Nephron (organoid): ENCODE results near the gene ANKRD42.
A peak's percentile ranks its signal among the peaks of the same experiment; 100 is the strongest.

Experiments
- H3K27ac Mint-ChIP-seq, 3 experiments: 2 replicates each; pipeline ENCODE4 v1.8.0; 2020; ENCODE audit warnings: mixed read lengths in 3 of 3, mild to moderate bottlenecking in 2 of 3, moderate library complexity in 1 of 3
- H3K27me3 Mint-ChIP-seq: 2 replicates; pipeline ENCODE4 v1.8.0; 2021; ENCODE audit warnings: low read depth, mild to moderate bottlenecking, moderate library complexity, mixed read lengths
- H3K36me3 Mint-ChIP-seq: 2 replicates; pipeline ENCODE4 v1.8.0; 2020; ENCODE audit warnings: low read depth, mixed read lengths
- H3K4me1 Mint-ChIP-seq: 2 replicates; pipeline ENCODE4 v1.8.0; 2020; ENCODE audit warnings: mixed read lengths
- H3K4me3 Mint-ChIP-seq, 3 experiments: 2 replicates each; pipeline ENCODE4 v1.8.0; 2020; ENCODE audit warnings: mild to moderate bottlenecking in 3 of 3, mixed read lengths in 3 of 3, moderate library complexity in 2 of 3
- H3K9me3 Mint-ChIP-seq: 2 replicates; pipeline ENCODE4 v1.8.0; 2020; ENCODE audit warnings: mixed read lengths
- TF ChIP-seq, protein P1 (sequence below), 3 experiments: fragments of 200-600 bp; sonication (generic); IDR thresholded peaks; one replicate each; pipeline ENCODE4 v1.5.0; 2021; ENCODE audit warnings: antibody characterized with exemption in 3 of 3; ENCODE audit not compliant: unreplicated experiment in 3 of 3

ANKRD42 gene

DNA sequence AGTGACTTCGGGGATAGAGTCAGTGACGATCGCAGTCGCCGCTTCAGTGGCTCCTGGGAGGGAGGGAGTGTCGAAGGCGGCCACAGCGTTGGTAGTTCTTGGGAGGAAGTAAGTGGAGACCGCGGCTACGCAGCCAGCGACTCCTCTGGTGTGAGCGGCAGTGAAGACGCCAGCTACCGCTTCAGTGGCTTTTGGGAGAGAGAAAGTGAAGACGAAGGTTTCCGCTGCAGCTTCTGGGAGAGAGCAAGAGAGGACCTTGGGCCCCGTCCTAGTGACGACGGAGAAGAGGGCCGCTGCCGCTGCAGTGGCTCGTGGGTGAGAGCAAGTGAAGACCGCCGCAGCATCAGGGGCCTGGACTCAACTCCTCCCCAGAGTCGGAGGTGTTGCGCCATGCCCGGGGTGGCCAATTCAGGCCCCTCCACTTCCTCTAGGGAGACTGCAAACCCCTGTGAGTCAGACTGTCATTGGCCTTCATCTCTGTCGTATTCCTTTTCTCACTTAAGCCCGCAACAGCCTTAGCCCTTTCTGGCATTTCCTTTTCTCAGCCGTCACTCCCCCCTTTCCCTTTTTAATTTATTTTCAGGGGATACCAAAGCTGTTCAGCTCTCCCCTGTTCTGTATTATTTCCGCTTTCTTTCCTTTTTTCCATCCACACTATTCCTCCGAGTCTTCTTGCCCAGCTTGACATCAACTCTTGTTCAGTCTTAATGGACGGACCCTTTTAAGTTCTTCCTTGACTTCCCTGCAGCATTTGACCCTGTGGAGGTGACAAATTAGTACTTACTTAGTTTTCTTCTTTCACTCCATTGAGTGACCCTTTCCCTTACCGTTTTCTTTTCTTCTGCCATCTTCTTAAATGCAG lies 1.0 kb downstream of the ANKRD42 start:
- Mint-ChIP-seq H3K27me3 (no peaks in the 10 kb centered on the region), H3K4me1 (peaks cover 47% of the 10 kb centered on the region), H3K9me3 (no peaks in the 10 kb centered on the region), H3K36me3 (peaks cover 16% of the 10 kb centered on the region), H3K4me3 (peak overlapping the region; percentile 92 to 98 (median 97)), H3K27ac (peak overlapping the region; percentile 66 to 94 (median 89))
- TF ChIP-seq, protein P1, sequence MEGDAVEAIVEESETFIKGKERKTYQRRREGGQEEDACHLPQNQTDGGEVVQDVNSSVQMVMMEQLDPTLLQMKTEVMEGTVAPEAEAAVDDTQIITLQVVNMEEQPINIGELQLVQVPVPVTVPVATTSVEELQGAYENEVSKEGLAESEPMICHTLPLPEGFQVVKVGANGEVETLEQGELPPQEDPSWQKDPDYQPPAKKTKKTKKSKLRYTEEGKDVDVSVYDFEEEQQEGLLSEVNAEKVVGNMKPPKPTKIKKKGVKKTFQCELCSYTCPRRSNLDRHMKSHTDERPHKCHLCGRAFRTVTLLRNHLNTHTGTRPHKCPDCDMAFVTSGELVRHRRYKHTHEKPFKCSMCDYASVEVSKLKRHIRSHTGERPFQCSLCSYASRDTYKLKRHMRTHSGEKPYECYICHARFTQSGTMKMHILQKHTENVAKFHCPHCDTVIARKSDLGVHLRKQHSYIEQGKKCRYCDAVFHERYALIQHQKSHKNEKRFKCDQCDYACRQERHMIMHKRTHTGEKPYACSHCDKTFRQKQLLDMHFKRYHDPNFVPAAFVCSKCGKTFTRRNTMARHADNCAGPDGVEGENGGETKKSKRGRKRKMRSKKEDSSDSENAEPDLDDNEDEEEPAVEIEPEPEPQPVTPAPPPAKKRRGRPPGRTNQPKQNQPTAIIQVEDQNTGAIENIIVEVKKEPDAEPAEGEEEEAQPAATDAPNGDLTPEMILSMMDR (IDR thresholded peaks at IDR 0.05; ENCODE audit: unreplicated experiment in 3 of 3) = no peak

DNA sequence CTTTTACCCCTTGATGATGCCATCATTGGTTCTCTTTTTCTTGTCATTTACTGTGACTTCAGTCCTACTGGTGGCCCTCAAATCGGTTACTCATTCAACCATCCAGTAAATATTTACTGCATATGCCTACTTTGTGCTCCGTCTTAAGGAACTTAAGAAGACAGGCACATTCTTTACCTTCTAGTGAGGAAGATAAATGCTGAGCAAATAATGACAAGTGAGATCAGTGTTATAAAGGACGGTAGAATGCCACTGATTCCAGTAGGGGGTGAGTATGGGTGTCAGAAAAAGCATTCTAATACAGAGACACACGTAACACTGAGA lies 1.6 kb downstream of the ANKRD42 start:
- Mint-ChIP-seq H3K27me3 (no peaks in the 10 kb centered on the region), H3K9me3 (no peaks in the 10 kb centered on the region), H3K4me3 (peak overlapping the region; percentile 92 to 98 (median 97)), H3K27ac (peak overlapping the region; percentile 66 to 94 (median 89)), H3K36me3 (peaks cover 13% of the 10 kb centered on the region), H3K4me1 (peaks cover 47% of the 10 kb centered on the region)
- TF ChIP-seq, protein P1 (IDR thresholded peaks at IDR 0.05; ENCODE audit: unreplicated experiment in 3 of 3) = no peak

DNA sequence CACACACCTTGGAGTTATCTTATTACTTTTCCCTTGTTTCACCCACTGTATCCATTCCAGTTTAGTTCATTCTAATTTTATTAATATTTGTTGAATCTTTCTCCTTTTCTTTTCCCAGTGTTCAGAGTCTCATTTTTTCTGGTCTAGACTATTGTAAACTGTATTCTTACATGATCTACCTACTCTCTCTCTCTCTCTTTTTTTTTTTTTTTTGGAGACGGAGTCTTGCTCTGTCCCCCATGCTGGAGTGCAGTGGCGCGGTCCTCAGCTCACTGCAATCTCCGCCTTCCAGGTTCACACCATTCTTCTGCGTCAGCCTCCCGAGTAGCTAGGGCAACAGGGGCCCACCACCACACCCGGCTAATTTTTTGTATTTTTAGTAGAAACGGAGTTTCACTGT lies 2.1 kb downstream of the ANKRD42 start:
- H3K4me3 Mint-ChIP-seq = peak overlapping the region; percentile 92 to 98 (median 97)
- no peaks in the 10 kb centered on the region for H3K9me3 Mint-ChIP-seq
- peaks cover 47% of the 10 kb centered on the region for H3K4me1 Mint-ChIP-seq
- no peaks in the 10 kb centered on the region for H3K27me3 Mint-ChIP-seq
- peaks cover 12% of the 10 kb centered on the region for H3K36me3 Mint-ChIP-seq
- TF ChIP-seq, protein P1 (IDR thresholded peaks at IDR 0.05; ENCODE audit: unreplicated experiment in 3 of 3) = no peak
- no peak overlapping the region for H3K27ac Mint-ChIP-seq

DNA sequence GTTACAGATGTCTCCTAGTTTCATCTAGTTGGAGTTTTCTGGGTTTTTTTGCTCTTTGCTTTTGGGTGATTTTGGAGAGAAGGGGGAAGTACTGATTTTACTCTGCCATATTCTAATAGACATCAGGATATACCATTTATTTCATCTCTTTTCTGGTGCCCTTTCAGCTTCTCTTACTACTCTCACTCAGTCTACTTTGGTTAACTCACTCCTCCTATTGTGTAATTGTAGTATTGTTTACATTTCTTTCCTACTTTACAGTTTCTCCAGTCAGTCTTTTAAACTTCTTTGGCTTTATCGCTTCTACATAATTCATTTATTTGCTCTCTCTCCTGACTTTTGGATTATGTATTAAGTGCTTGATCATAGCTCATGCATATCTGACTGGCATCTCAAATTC lies 6.5 kb downstream of the ANKRD42 start:
- H3K27me3 Mint-ChIP-seq = no peaks in the 10 kb centered on the region
- no peak overlapping the region for H3K27ac Mint-ChIP-seq
- H3K36me3 Mint-ChIP-seq = peaks cover 22% of the 10 kb centered on the region
- H3K9me3 Mint-ChIP-seq = no peaks in the 10 kb centered on the region
- H3K4me3 Mint-ChIP-seq = no peak overlapping the region
- TF ChIP-seq, protein P1 (IDR thresholded peaks at IDR 0.05; ENCODE audit: unreplicated experiment in 3 of 3) = no peak
- H3K4me1 Mint-ChIP-seq = peaks cover 22% of the 10 kb centered on the region

DNA sequence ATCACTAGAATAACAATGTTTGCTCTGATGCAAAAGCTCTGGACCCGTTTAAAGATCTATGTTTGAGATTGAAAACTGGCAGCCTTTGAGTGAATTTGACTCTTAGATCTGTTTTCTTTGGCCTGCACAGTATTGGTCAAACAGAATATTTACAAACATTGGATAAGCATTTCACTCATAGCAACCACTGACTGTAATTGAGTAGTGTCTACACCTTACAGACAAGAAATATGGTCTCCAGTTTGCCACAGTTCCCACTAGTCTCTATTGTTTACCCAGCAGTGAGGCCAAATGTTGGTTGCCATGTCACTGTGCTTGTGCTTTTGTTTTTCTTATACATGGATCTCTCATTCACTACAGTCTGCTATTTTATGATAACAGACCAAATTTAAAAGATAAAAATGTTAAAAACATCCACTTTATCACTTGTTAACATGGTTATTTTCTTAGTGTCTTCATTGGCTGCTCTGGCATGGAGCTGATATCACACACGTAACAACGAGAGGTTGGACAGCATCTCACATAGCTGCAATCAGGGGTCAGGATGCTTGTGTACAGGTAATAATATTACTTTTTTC lies 12.2 kb downstream of the ANKRD42 start:
- no peak overlapping the region for H3K4me3 Mint-ChIP-seq
- H3K27me3 Mint-ChIP-seq = no peaks in the 10 kb centered on the region
- H3K36me3 Mint-ChIP-seq = peaks cover 34% of the 10 kb centered on the region
- TF ChIP-seq, protein P1 (IDR thresholded peaks at IDR 0.05; ENCODE audit: unreplicated experiment in 3 of 3) = no peak
- no peak overlapping the region for H3K27ac Mint-ChIP-seq
- H3K9me3 Mint-ChIP-seq = no peaks in the 10 kb centered on the region
- H3K4me1 Mint-ChIP-seq = no peaks in the 10 kb centered on the region
